BLaER1 treated with 17β-estradiol and CSF1 and Interleukin-3, amounts not matched to agents 10 nM and 100 nM (cell line): ENCODE data around the gene FOXK2.

ENCODE experiments used
- H3K27ac ChIP-seq, 11 experiments: shearing (Covaris generic); formaldehyde crosslinking; 2 replicates each; pipeline ENCODE4 v1.8.1; 2022
- H3K27me3 ChIP-seq, 11 experiments: shearing (Covaris generic); formaldehyde crosslinking; 2 replicates each; pipeline ENCODE4 v1.8.1; 2022
- H3K36me3 ChIP-seq, 11 experiments: shearing (Covaris generic); formaldehyde crosslinking; 2 replicates each; pipeline ENCODE4 v1.8.1; 2022
- H3K4me1 ChIP-seq, 10 experiments: shearing (Covaris generic); formaldehyde crosslinking; 2 replicates each; pipeline ENCODE4 v1.8.1; 2022
- H3K4me2 ChIP-seq, 11 experiments: shearing (Covaris generic); formaldehyde crosslinking; 2 replicates each; pipeline ENCODE4 v1.8.1; 2022
- H3K4me3 ChIP-seq, 10 experiments: shearing (Covaris generic); formaldehyde crosslinking; 2 replicates each; pipeline ENCODE4 v1.8.1; 2022
- H3K9ac ChIP-seq, 11 experiments: shearing (Covaris generic); formaldehyde crosslinking; 2 replicates each; pipeline ENCODE4 v1.8.1; 2022
- H3K9me3 ChIP-seq, 11 experiments: shearing (Covaris generic); formaldehyde crosslinking; replicated peaks in 1 of 11; 2 replicates each; pipeline ENCODE4 v1.8.1; 2022
- H4K20me1 ChIP-seq, 11 experiments: shearing (Covaris generic); formaldehyde crosslinking; 2 replicates each; pipeline ENCODE4 v1.8.1; 2022
- Cebpa-rat ChIP-seq, 11 experiments: shearing (Covaris generic); IDR thresholded peaks; 2 replicates each; pipeline ENCODE4 v1.8.1; 2022

Gene FOXK2

DNA sequence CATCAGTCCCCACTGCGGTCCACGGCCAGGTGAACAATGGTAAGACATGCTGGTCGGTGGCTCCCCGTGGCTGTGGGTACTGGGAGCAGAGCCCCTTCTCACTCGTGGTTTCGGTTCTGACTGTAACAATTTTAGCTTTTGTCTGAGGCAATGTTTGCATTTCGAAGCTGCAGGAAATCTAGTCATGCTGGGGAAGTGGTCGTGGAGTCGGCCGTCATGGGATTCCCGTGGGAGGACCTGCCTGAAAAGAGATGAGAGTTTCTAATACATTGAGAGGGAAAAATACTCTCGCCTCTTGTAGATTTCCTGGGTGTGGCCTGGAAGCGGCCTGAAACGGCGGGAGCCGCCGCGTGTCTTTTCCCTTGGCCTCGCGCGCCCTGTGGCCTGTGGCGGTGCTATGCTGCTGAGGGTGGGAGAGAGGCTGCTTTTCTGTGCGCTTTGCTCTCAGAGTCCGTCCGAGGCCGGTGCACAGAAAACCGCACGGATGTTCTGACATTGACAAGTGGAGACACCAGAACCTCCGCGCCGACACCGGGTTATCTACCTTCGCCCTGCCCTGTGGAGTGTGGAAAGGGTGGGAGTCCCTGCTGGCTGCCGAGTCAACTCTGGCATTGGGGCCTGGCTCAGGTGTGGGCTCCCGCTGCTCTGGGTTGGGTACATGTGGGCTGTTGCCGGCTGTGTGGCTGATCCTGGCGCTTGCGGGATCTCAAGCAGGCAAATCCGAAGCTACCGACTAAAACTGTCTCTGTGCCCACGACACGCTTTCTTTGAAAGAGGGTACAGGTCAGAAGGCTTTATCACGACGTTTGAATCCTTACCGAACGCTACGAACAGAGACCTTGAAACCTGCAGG, 67.9 kb downstream of the FOXK2 start:
- H3K36me3 ChIP-seq: peaks cover 52 to 77% (median 64%) of the 10 kb centered on the region in 11 experiments
- no peaks in the 10 kb centered on the region for H3K27me3 ChIP-seq
- no peaks in the 10 kb centered on the region for H3K9me3 ChIP-seq
- peak overlapping the region; percentile 52 to 99 (median 95); a peak in 21 of 22 replicates for H3K27ac ChIP-seq
- peak overlapping the region in 8 of 10 experiments; percentile 13 to 55 (median 46); a peak in 14 of 20 replicates for H3K4me3 ChIP-seq
- peak overlapping the region; percentile 36 to 83 (median 69); a peak in 20 of 22 replicates for H3K9ac ChIP-seq
- H3K4me1 ChIP-seq: peaks cover 63 to 92% (median 86%) of the 10 kb centered on the region in 10 experiments
- TF ChIP-seq Cebpa-rat (IDR thresholded peaks at IDR 0.05): peak in 2 of 11 experiments; percentile 43 to 76; a peak in 3 of 22 replicates
- peak overlapping the region; percentile 55 to 100 (median 77) for H3K4me2 ChIP-seq
- peaks cover 0 to 29% (median 17%) of the 10 kb centered on the region in 11 experiments; a peak in 13 of 22 replicates for H4K20me1 ChIP-seq

DNA sequence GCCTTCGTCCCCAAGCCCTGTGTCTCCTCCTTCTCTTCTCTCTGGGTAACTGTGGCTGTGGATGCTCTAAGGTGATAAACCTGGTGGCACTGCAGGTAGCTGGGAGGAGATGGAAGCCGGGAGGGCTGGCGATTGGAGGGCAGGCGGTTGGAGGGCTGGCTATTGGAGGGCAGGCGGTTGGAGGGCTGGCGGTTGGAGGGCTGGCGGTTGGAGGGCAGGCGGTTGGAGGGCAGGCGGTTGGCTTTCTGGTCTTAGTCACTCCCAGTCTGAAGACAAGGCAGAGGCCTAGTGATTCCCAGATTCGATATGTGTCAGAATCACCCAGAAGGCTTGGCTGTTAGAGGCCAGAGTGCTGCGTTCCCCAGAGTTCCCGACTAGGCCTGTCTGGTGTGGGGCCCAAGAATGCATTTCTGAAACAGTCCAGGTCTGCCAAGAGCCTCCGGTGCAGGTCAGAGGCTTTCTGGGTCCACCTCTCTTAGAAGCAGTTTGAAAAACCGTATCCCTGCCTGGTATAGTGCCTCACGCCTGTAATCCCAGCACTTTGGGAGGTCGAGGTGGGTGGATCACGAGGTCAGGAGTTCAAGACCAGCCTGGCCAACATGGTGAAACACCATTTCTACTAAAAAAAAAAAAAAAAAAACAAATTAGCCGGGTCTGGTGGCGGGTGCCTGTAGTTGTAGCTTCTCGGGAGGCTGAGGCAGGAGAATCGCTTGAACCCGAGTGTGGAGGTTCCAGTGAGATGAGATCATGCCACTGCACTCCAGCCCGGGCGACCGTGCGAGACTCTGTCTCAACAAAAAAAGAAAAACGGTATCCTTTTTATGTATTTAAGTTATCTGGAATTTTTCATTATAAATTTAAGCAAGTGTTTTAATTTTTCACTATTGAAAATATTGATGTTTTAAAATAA, 69.0 kb downstream of the FOXK2 start:
- Histone ChIP-seq H3K36me3 (peaks cover 42 to 66% (median 54%) of the 10 kb centered on the region in 11 experiments), H3K9me3 (no peaks in the 10 kb centered on the region), H3K4me3 (peak overlapping the region in 1 of 10 experiments; percentile 52; a peak in 1 of 20 replicates), H3K4me2 (peak overlapping the region; percentile 55 to 100 (median 77)), H3K27ac (peak overlapping the region in 10 of 11 experiments; percentile 52 to 99 (median 96); a peak in 18 of 22 replicates), H3K9ac (peak overlapping the region in 6 of 11 experiments; percentile 69 to 83 (median 78); a peak in 10 of 22 replicates), H3K4me1 (peaks cover 71 to 89% (median 85%) of the 10 kb centered on the region in 10 experiments), H4K20me1 (peaks cover 0 to 18% (median 9%) of the 10 kb centered on the region in 11 experiments; a peak in 11 of 22 replicates), H3K27me3 (no peaks in the 10 kb centered on the region)
- TF ChIP-seq Cebpa-rat (IDR thresholded peaks at IDR 0.05): no peak

DNA sequence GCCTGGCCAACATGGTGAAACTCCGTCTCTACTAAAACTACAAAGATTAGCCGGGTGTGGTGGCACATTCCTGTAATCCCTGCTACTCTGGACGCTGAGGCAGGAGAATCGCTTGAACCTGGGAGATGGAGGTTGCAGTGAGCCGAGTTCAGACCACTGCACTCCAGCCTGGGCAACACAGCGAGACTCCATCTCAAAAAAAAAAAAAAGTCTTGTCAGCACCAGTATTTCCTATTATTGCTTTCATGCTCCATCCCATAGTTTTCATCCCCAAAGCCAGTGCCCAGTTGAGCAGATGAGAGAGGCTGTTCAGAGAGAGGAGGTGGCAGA, 70.3 kb downstream of the FOXK2 start:
- peak overlapping the region; percentile 90 to 100 (median 99); a peak in 21 of 22 replicates for H3K4me2 ChIP-seq
- H3K4me1 ChIP-seq: peaks cover 83 to 89% (median 85%) of the 10 kb centered on the region in 10 experiments
- peaks cover 35 to 63% (median 50%) of the 10 kb centered on the region in 11 experiments for H3K36me3 ChIP-seq
- peaks cover 0 to 8% (median 0%) of the 10 kb centered on the region in 11 experiments; a peak in 5 of 22 replicates for H4K20me1 ChIP-seq
- H3K9me3 ChIP-seq: no peaks in the 10 kb centered on the region
- no peak overlapping the region for H3K4me3 ChIP-seq
- no peak for TF ChIP-seq Cebpa-rat (IDR thresholded peaks at IDR 0.05)
- H3K27ac ChIP-seq: peak overlapping the region in 9 of 11 experiments; percentile 91 to 99 (median 98); a peak in 18 of 22 replicates
- H3K27me3 ChIP-seq: no peaks in the 10 kb centered on the region
- H3K9ac ChIP-seq: peak overlapping the region in 6 of 11 experiments; percentile 83 to 89 (median 85); a peak in 11 of 22 replicates

DNA sequence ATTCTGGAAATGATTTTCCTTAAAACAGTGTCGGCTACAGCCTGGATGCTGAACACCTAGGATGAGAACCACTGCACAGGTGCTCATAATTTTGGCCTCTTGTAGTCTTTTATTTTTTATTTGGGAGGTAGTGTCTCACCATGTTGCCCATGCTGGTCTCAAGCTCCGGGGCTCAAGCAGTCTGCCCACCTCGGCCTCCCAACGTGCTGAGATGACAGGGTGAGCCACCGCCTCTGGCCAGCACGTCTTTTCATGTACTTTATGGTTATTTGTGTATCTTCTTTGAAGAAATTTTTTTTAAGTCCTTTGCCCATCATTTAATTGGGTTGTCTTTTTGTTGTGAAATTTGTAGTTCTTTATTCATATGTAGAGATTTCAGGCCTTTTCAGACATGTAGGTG, 70.7 kb downstream of the FOXK2 start:
- Histone ChIP-seq H4K20me1 (peaks cover 0 to 4% (median 0%) of the 10 kb centered on the region in 11 experiments; a peak in 4 of 22 replicates), H3K9ac (peak overlapping the region in 9 of 11 experiments; percentile 77 to 89 (median 85); a peak in 15 of 22 replicates), H3K4me2 (peak overlapping the region; percentile 90 to 100 (median 99)), H3K9me3 (no peaks in the 10 kb centered on the region), H3K36me3 (peaks cover 34 to 63% (median 50%) of the 10 kb centered on the region in 11 experiments), H3K4me1 (peaks cover 86 to 89% (median 88%) of the 10 kb centered on the region in 10 experiments), H3K27me3 (no peaks in the 10 kb centered on the region), H3K27ac (peak overlapping the region in 9 of 11 experiments; percentile 91 to 99 (median 98); a peak in 20 of 22 replicates), H3K4me3 (no peak overlapping the region)
- no peak for TF ChIP-seq Cebpa-rat (IDR thresholded peaks at IDR 0.05)

DNA sequence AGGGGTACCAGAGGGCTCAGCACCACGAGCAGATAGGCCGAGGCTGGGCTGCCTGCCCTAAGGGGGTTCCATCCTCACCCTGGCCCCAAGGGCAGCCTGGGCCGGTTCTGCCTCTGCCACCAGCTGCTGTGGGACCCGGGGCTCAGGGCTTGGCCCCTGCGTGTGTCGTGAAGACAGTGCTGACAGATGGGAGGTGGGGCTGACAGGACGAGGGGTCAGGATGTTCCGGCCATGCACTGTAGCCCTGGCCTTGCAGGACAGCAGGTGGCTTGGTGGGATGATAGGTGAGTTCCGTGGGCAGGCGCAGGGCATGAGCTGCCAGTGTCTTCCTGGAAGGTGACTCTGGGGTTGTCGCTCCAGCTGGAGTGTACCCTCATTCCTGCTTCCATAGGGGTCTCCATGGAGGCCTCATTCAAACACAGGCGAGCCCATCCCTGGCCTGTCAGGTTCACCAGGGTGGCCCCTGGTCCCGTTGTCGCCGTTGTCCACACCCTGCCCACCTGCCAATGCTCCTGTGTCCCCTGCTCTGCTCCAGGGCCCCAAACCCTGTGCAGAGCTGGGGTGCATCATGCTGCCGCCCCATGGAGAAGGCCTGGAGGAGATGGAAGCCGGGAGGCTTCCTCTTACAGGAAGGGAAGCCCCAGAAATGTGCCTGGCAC, 71.5 kb downstream of the FOXK2 start:
- Histone ChIP-seq H3K27me3 (no peaks in the 10 kb centered on the region), H3K27ac (peak overlapping the region; percentile 79 to 99 (median 97); a peak in 21 of 22 replicates), H3K36me3 (peaks cover 33 to 63% (median 50%) of the 10 kb centered on the region in 11 experiments), H3K4me3 (peak overlapping the region in 5 of 10 experiments; percentile 9 to 29 (median 18); a peak in 7 of 20 replicates), H3K9me3 (no peaks in the 10 kb centered on the region), H3K4me2 (peak overlapping the region; percentile 90 to 100 (median 99)), H3K9ac (peak overlapping the region; percentile 77 to 89 (median 83)), H3K4me1 (peaks cover 93 to 96% (median 95%) of the 10 kb centered on the region in 10 experiments), H4K20me1 (0 out of 22 replicates have a peak, but pooled peaks cover 0 to 4% (median 0%) of the 10 kb centered on the region in 11 experiments)
- TF ChIP-seq Cebpa-rat (IDR thresholded peaks at IDR 0.05): no peak

DNA sequence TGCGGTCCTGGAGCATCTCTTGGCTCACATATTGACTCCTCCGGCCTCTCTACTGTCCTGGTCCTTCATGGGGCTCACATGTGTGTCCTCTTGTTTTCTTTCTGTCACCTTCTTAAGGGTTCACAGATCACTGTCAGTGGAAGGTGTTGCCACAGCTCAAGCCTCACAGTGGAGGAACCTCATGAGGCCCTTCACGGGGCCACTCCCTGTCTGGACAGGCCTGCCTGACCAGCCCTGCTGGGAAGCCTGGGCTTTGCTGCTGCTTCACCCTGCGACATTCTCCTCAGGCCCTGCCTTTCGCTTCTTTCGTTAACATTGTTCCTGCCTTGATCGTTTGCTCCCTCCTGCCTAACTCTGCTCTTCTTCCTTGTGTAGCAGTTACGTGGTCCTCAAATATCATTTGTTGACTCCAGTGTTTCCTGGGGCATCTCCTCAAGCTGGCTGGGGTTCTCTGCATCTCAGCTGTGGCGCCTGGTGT, 72.8 kb downstream of the FOXK2 start:
- Histone ChIP-seq H3K9ac (peak overlapping the region; percentile 77 to 89 (median 83)), H3K27me3 (no peaks in the 10 kb centered on the region), H3K27ac (peak overlapping the region; percentile 79 to 99 (median 97)), H3K4me1 (peaks cover 86 to 98% (median 93%) of the 10 kb centered on the region in 10 experiments), H3K36me3 (peaks cover 46 to 74% (median 58%) of the 10 kb centered on the region in 11 experiments), H3K4me2 (peak overlapping the region; percentile 90 to 100 (median 99)), H4K20me1 (peaks cover 0 to 6% (median 0%) of the 10 kb centered on the region in 11 experiments; a peak in 2 of 22 replicates), H3K9me3 (no peaks in the 10 kb centered on the region), H3K4me3 (peak overlapping the region; percentile 17 to 64 (median 52); a peak in 18 of 20 replicates)
- TF ChIP-seq Cebpa-rat (IDR thresholded peaks at IDR 0.05): no peak

DNA sequence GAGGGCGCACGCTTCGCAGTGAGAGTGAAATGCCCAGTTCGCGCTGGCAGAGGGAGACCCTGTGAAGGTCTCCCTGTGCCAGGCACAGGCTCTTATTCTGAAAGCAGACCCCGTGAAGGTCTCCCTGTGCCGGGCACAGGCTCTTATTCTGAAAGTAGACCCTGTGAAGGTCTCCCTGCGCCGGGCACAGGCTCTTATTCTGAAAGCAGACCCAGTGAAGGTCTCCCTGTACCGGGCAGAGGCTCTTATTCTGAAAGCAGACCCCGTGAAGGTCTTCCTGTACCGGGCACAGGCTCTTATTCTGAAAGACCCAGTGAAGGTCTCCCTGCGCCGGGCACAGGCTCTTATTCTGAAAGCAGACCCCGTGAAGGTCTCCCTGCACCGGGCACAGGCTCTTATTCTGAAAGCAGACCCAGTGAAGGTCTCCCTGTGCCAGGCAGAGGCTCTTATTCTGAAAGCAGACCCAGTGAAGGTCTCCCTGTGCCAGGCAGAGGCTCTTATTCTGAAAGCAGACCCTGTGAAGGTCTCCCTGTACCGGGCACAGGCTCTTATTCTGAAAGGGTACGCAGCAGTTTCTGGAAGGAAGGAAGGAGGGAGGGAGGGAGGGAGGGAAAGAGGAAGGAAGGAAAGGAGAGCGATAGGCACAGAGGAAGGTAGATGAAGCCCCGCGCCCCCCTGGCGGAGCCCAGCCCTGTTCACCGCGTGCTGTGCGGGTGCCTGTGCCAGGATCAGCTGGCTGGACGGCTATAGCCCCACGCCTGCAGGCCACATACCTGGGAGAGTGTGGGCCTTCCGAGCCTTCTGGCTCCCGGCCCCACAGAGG, 73.4 kb downstream of the FOXK2 start:
- no peaks in the 10 kb centered on the region for H3K27me3 ChIP-seq
- H3K9ac ChIP-seq: peak overlapping the region; percentile 77 to 89 (median 83)
- H3K27ac ChIP-seq: peak overlapping the region; percentile 79 to 99 (median 97)
- no peak for TF ChIP-seq Cebpa-rat (IDR thresholded peaks at IDR 0.05)
- peaks cover 47 to 74% (median 58%) of the 10 kb centered on the region in 11 experiments for H3K36me3 ChIP-seq
- no peaks in the 10 kb centered on the region for H3K9me3 ChIP-seq
- peak overlapping the region; percentile 51 to 70 (median 60) for H3K4me3 ChIP-seq
- H4K20me1 ChIP-seq: peaks cover 0 to 11% (median 0%) of the 10 kb centered on the region in 11 experiments; a peak in 2 of 22 replicates
- peaks cover 82 to 98% (median 88%) of the 10 kb centered on the region in 10 experiments for H3K4me1 ChIP-seq
- peak overlapping the region; percentile 91 to 100 (median 99) for H3K4me2 ChIP-seq
